ENCODE data around the gene BEST4.

GRCh38 chr1:44817771-44818495, 30.0 kb upstream of the BEST4 start:
- TF ChIP-seq CTCF (conservative IDR thresholded peaks at IDR 0.05; ENCODE audit: low read depth, low read length) (no peak), POLR2A (IDR thresholded peaks at IDR 0.05; ENCODE audit: low read depth, low read length) (no peak), MAZ (IDR thresholded peaks at IDR 0.05; ENCODE audit: borderline replicate concordance, low read depth, low read length) (no peak), ELK1 (IDR thresholded peaks at IDR 0.05; ENCODE audit: borderline replicate concordance, low read depth, low read length) (no peak), CEBPB (IDR thresholded peaks at IDR 0.05; ENCODE audit: low read depth, low read length) (no peak), MXI1 (IDR thresholded peaks at IDR 0.05; ENCODE audit: borderline replicate concordance, low read depth, low read length) (no peak), USF2 (IDR thresholded peaks at IDR 0.05; ENCODE audit: low read depth, low read length) (no peak), BHLHE40 (IDR thresholded peaks at IDR 0.05; ENCODE audit: low read depth, low read length) (no peak), RCOR1 (IDR thresholded peaks at IDR 0.05; ENCODE audit: insufficient replicate concordance, low read length) (no peak), NFE2L2 (IDR thresholded peaks at IDR 0.05; ENCODE audit: low read depth, low read length) (no peak)
